PC-9 (cell line): Measurements from ENCODE around the gene ZNF618.

Source experiments
- EZH2 ChIP-seq: fragments of 200-600 bp; sonication (generic); IDR thresholded peaks from 2 replicates; pipeline ENCODE4 v1.8.0; 2017; ENCODE audit warnings: antibody characterized with exemption, low read depth
- TF ChIP-seq, protein P1 (sequence below): fragments of 200-600 bp; sonication (generic); conservative IDR thresholded peaks from 2 replicates; pipeline ENCODE4 v1.6.1; 2017; ENCODE audit warnings: mixed run types, antibody characterized with exemption, mild to moderate bottlenecking, moderate library complexity

DNA sequence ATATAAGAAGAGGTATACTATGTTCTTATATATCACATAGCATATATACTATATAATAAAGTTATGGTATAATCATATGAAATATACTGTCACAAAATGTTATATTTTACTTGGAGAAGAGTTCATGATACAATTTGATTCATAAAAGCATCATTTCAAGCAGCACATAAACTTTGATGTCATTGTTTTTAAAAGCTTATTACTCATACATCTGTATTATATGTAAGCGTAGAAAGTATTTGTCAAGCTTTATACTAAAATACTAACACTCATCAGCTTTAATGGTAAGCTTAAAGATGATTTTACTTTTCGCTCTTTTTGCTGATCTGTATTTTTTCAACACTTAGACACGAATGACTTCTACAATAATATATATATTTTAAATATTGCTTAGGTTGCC, 34.0 kb upstream of the ZNF618 start:
- TF ChIP-seq, protein P1, sequence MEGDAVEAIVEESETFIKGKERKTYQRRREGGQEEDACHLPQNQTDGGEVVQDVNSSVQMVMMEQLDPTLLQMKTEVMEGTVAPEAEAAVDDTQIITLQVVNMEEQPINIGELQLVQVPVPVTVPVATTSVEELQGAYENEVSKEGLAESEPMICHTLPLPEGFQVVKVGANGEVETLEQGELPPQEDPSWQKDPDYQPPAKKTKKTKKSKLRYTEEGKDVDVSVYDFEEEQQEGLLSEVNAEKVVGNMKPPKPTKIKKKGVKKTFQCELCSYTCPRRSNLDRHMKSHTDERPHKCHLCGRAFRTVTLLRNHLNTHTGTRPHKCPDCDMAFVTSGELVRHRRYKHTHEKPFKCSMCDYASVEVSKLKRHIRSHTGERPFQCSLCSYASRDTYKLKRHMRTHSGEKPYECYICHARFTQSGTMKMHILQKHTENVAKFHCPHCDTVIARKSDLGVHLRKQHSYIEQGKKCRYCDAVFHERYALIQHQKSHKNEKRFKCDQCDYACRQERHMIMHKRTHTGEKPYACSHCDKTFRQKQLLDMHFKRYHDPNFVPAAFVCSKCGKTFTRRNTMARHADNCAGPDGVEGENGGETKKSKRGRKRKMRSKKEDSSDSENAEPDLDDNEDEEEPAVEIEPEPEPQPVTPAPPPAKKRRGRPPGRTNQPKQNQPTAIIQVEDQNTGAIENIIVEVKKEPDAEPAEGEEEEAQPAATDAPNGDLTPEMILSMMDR, result no peak
- TF ChIP-seq EZH2, result no peak
